ENCODE results near the gene HOXC10. TPM values are rescaled to one million over a fixed set of nuclear protein-coding genes. Genes with fewer than 3 reads are reported as not detected.
A peak's percentile ranks its signal among the peaks of the same experiment; 100 is the strongest.

HOXC10 gene
- total RNA-seq, 1 experiment from 2014 or later, result 3.8 TPM

GRCh38 chr12:53938326-53939140 is 46.4 kb upstream of the HOXC10 start, which contains the start of gene HOXC13:
Gene HOXC13, plus strand, starts transcription at chr12:53938831. Its CDS starts 76 bp downstream, at chr12:53938907.
- Histone ChIP-seq H4K20me1 (ENCODE audit: insufficient read depth) (no peaks in the 10 kb centered on the region), H3K4me1 (ENCODE audit: control insufficient read depth in 1 of 2, insufficient read depth in 2 of 2, low read length in 2 of 2) (peaks cover 8 to 15% of the 10 kb centered on the region in 2 experiments; a peak in 3 of 4 replicates), H3K36me3 (ENCODE audit: control insufficient read depth in 1 of 2, insufficient read depth in 2 of 2, low read length in 2 of 2) (no peaks in the 10 kb centered on the region), H3K79me2 (ENCODE audit: insufficient read depth, low read length) (no peaks in the 10 kb centered on the region), H3K9ac (ENCODE audit: low read length) (peak within 1 kb of the TSS; percentile 17; the same call in 1 of the 2 replicates), H2AFZ (ENCODE audit: low read depth, low read length, poor library complexity, severe bottlenecking) (peak within 1 kb of the TSS; percentile 45), H3K27ac (ENCODE audit: low read depth, low read length) (peak within 1 kb of the TSS; percentile 35; the same call in 1 of the 2 replicates), H3K4me3 (replicated peaks in 1 of 2; ENCODE audit: low read depth in 1 of 2, low read length in 2 of 2) (peak within 1 kb of the TSS in 1 of 2 experiments; percentile 39; a peak in 2 of 4 replicates), H3K9me2 (ENCODE audit: insufficient read depth) (no peaks in the 10 kb centered on the region), H3K4me2 (ENCODE audit: low read length) (peak within 1 kb of the TSS; percentile 65), H3K9me3 (ENCODE audit: control insufficient read depth in 1 of 2, insufficient read depth in 1 of 2, low read depth in 1 of 2, low read length in 2 of 2) (no peaks in the 10 kb centered on the region), H3K27me3 (ENCODE audit: insufficient read depth, low read length) (0 out of 2 replicates have a peak, but pooled peaks cover 3% of the 10 kb centered on the region)
- CTCF ChIA-PET, result no interaction called here
- no TSS peak for BruUV-seq (replicated peaks)
- ATAC-seq (peak; percentile 98), DNase-seq (ENCODE audit: low read depth, low spot score) (peak; percentile 95)
- intact Hi-C loops (cut with micrococcal nuclease), result no loop called here
- POLR2A ChIA-PET, result interaction anchor here (1.5 kb wide), 1 partner anchor 15 kb away, joined by 4 read pairs; no protein-coding TSS in a partner anchor
- RAD21 ChIA-PET (ENCODE audit: low non-redundant PET in 1 of 2, low total read pairs in 2 of 2, uncharacterized antibody in 2 of 2, unreplicated experiment in 2 of 2), result interaction anchor here in 1 of 2 experiments (0.8 kb wide), 1 partner anchor 94 kb away, joined by 3 read pairs; no protein-coding TSS in a partner anchor
- TF ChIP-seq JUND (IDR thresholded peaks at IDR 0.05) (no peak), ATF3 (IDR thresholded peaks at IDR 0.05) (no peak), FOSL1 (IDR thresholded peaks at IDR 0.05; ENCODE audit: low read depth) (no peak), TCF7L2 (IDR thresholded peaks at IDR 0.05; ENCODE audit: borderline replicate concordance, extremely low read depth, insufficient read depth, insufficient read length) (no peak), YY1 (IDR thresholded peaks at IDR 0.05; ENCODE audit: extremely low read depth, insufficient replicate concordance, low read depth, low read length) (peak; percentile 14), ZBTB33 (IDR thresholded peaks at IDR 0.05; ENCODE audit: extremely low read depth, insufficient replicate concordance, low read length) (no peak), ZNF274 (IDR thresholded peaks at IDR 0.05; ENCODE audit: low read depth, low read length) (no peak), SRF (IDR thresholded peaks at IDR 0.05; ENCODE audit: low read depth) (no peak), CEBPB (IDR thresholded peaks at IDR 0.05; ENCODE audit: low read depth) (no peak), EZH2 (IDR thresholded peaks at IDR 0.05) (no peak), POLR2AphosphoS5 (IDR thresholded peaks at IDR 0.05; ENCODE audit: low read depth, low read length) (no peak), CBX3 (IDR thresholded peaks at IDR 0.05; ENCODE audit: low read depth) (no peak), ELF1 (IDR thresholded peaks at IDR 0.05; ENCODE audit: borderline replicate concordance, low read depth) (no peak), CTCF (IDR thresholded peaks at IDR 0.05 in 2 of 3, conservative IDR thresholded peaks at IDR 0.05 in 1 of 3; ENCODE audit: borderline replicate concordance in 1 of 3, insufficient read depth in 1 of 3, low read depth in 2 of 3, low read length in 2 of 3) (no peak), EZH2phosphoT487 (IDR thresholded peaks at IDR 0.05; ENCODE audit: borderline replicate concordance) (no peak), REST (IDR thresholded peaks at IDR 0.05; ENCODE audit: low read depth) (no peak), RAD21 (IDR thresholded peaks at IDR 0.05; ENCODE audit: low read depth) (no peak), POLR2A (IDR thresholded peaks at IDR 0.05; ENCODE audit: borderline replicate concordance, extremely low read depth, insufficient read depth, insufficient read length) (no peak), ZFX (IDR thresholded peaks at IDR 0.05) (no peak)
